Heart left ventricle (tissue), 16 donors: ENCODE results near the gene C2CD4B. TPM values are rescaled to one million over a fixed set of nuclear protein-coding genes. Genes with fewer than 3 reads are reported as not detected.

ENCODE experiments used
- ATAC-seq, 4 donors: fragments of 200-7000 bp; cut with Tn5 transposase; one replicate each; pipeline ENCODE4 v1.9.1; 2020 to 2022; ENCODE audit warnings: moderate library complexity in 4 of 4, mild to moderate bottlenecking in 3 of 4, moderate number of reproducible peaks in 1 of 4
- DNase-seq, 5 donors: peaks; one replicate each; pipeline ENCODE4 v3.0.0-alpha.2; 2020
- H3K27ac ChIP-seq, 12 donors: fragments of 200-600 bp; sonication (generic) in 4 of 12; one replicate each; pipeline versions ENCODE4 v1.5.0 to v1.8.0; 2016 to 2022; ENCODE audit warnings: mild to moderate bottlenecking in 2 of 12
- H3K27me3 ChIP-seq, 9 donors: fragments of 200-600 bp; sonication (generic) in 2 of 9; one replicate each; pipeline versions ENCODE4 v1.5.1 to v1.8.0; 2016 to 2022; ENCODE audit warnings: mild to moderate bottlenecking in 3 of 9
- H3K36me3 ChIP-seq, 9 donors: fragments of 200-600 bp; sonication (generic) in 2 of 9; one replicate each; pipeline versions ENCODE4 v1.5.0 to v1.8.0; 2018 to 2022; ENCODE audit warnings: mild to moderate bottlenecking in 2 of 9
- H3K4me1 ChIP-seq, 12 donors: fragments of 200-600 bp; sonication (generic) in 4 of 12; one replicate each; pipeline versions ENCODE4 v1.5.0 to v1.8.0; 2016 to 2022; ENCODE audit warnings: mild to moderate bottlenecking in 3 of 12
- H3K4me3 ChIP-seq, 12 donors: fragments of 200-600 bp; sonication (generic) in 4 of 12; one replicate each; pipeline versions ENCODE4 v1.5.0 to v1.8.0; 2017 to 2022; ENCODE audit warnings: mild to moderate bottlenecking in 9 of 12, moderate library complexity in 4 of 12
- H3K9me3 ChIP-seq, 12 donors: fragments of 200-600 bp; sonication (generic) in 4 of 12; one replicate each; pipeline versions ENCODE4 v1.5.0 to v1.8.0; 2016 to 2022; ENCODE audit warnings: mild to moderate bottlenecking in 1 of 12
- CTCF ChIP-seq, 12 donors: fragments of 200-600 bp; sonication (generic) in 4 of 12; IDR thresholded peaks; one replicate each; pipeline versions ENCODE4 v1.5.0 to v1.8.0; 2018 to 2022; ENCODE audit warnings: antibody characterized with exemption in 12 of 12, mild to moderate bottlenecking in 5 of 12
- POLR2A ChIP-seq, 2 donors: fragments of 450-650 bp; IDR thresholded peaks; one replicate each; pipeline ENCODE4 v1.6.1; 2017; ENCODE audit warnings: antibody characterized with exemption in 2 of 2, mild to moderate bottlenecking in 2 of 2, moderate library complexity in 2 of 2
- WGBS, 4 donors: extraction: QIAGEN DNeasy Blood & Tissue Kit in 2 of 4; methylation state at CpG; one replicate each; pipeline versions ENCODE4 v1.1.5 to v1.1.7; 2013 to 2018; 5-methylcytosine and 5-hydroxymethylcytosine counted together
- intact Hi-C, 10 donors: fragments of 100-400 bp; cut with DNase I; formaldehyde crosslinking; loops; one replicate each; pipeline versions ENCODE4 v1.11.1 to v1.14.2; 2022
- polyA plus RNA-seq, 2 donors: library from polyadenylated mRNA; stranded (reverse); fragments of 200-250 nt; gene quantifications; one replicate each; pipeline ENCODE4 v1.2.3, GENCODE V29; 2013
- total RNA-seq, 9 donors: library from RNA; depleted of rRNA in 2 of 9; stranded (reverse); fragments of >200 nt in 2 of 9; fragmentation: NEBNext Ultra II Directional in 3 of 9; extraction: Animal tissue kit (Norgen Biotek cat#: 25700) in 3 of 9; gene quantifications; one replicate each; pipeline versions ENCODE4 v1.1.0 to v1.2.4, GENCODE V29; 2016 to 2023
- donor health status: ischemic (EF 13 %, LVEDD 7.1; RV severe dilation, severe dysfunction).
- donor health status: healthy with polysubstance abuse.
- donor health status: DM: no; HTN: yes; CAD: no.
- donor health status: DM: no; HTN: no; CAD: no.
- donor health status: ischemic (EF 25% LVEDD 6.9; RV normal size, moderate dysfunction).
- donor health status: ischemic (EF 25% LVEDD 5.7; RV mildly dilated, moderate dysfunction).
- donor health status: healthy.
- donor health status: DM: yes; HTN: yes; CAD: no.
- donor health status: ischemic (EF 35%, LVEDD 5.7; RV mildly dilated, moderate dysfunction).
- donor health status: nonischemic (EF 11% LVEDD 7.7; RV severe dilation, severe dysfunction).
- donor health status: DM: yes; HTN: yes; CAD: no.
- donor health status: PGD.
- donor health status: ischemic (EF 29% LVEDD 5.4; RV normal size, mild dysfunction).
- donor health status: nonischemic (EF 23%, LVEDD 6.1; RV moderate dilation, normal function).

C2CD4B gene
- total and polyA plus RNA-seq, 11 donors: 0.65 to 8.4 (median 2.0) TPM

GRCh38 chr15:62190274-62190673 lies 25.2 kb upstream of the C2CD4B start:
- no peak for DNase-seq
- Histone ChIP-seq H3K36me3 (no peaks in the 10 kb centered on the region), H3K9me3 (no peaks in the 10 kb centered on the region), H3K4me3 (no peak overlapping the region), H3K27ac (no peak overlapping the region), H3K27me3 (peaks cover 0 to 5% (median 0%) of the 10 kb centered on the region in 9 donors), H3K4me1 (peaks cover 0 to 9% (median 0%) of the 10 kb centered on the region in 12 donors)
- WGBS, 4 donors: 62 to 75% (median 64%) methylated on average over 2 of the region's 2 CpGs
- TF ChIP-seq POLR2A (IDR thresholded peaks at IDR 0.05) (no peak), CTCF (IDR thresholded peaks at IDR 0.05) (no peak)
- intact Hi-C loops: no loop called here
- ATAC-seq: no peak

GRCh38 chr15:62188744-62189143 lies 23.7 kb upstream of the C2CD4B start:
- Histone ChIP-seq H3K36me3 (no peaks in the 10 kb centered on the region), H3K9me3 (no peaks in the 10 kb centered on the region), H3K27ac (no peak overlapping the region), H3K4me3 (no peak overlapping the region), H3K4me1 (peaks cover 0 to 9% (median 0%) of the 10 kb centered on the region in 12 donors), H3K27me3 (peaks cover 0 to 5% (median 0%) of the 10 kb centered on the region in 9 donors)
- DNase-seq (no peak), ATAC-seq (no peak)
- TF ChIP-seq POLR2A (IDR thresholded peaks at IDR 0.05): no peak
- TF ChIP-seq CTCF (IDR thresholded peaks at IDR 0.05): no peak
- intact Hi-C loops: no loop called here
- WGBS, 4 donors: 90 to 93% (median 92%) methylated on average over 5 of the region's 5 CpGs

- H3K27me3 ChIP-seq: peaks cover 0 to 5% (median 0%) of the 10 kb centered on the region in 9 donors
- TF ChIP-seq POLR2A (IDR thresholded peaks at IDR 0.05) (no peak), CTCF (IDR thresholded peaks at IDR 0.05) (no peak)
- DNase-seq: no peak
- no peak overlapping the region for H3K4me3 ChIP-seq
- no peak for ATAC-seq
- intact Hi-C loops: no loop called here
- no peaks in the 10 kb centered on the region for H3K36me3 ChIP-seq
- H3K4me1 ChIP-seq: peaks cover 0 to 9% (median 0%) of the 10 kb centered on the region in 12 donors
- no peaks in the 10 kb centered on the region for H3K9me3 ChIP-seq
- WGBS, 4 donors: 76 to 86% (median 79%) methylated on average over 1 of the region's 1 CpG
- H3K27ac ChIP-seq: peak overlapping the region in 1 of 12 donors; percentile 19
Observed at GRCh38 chr15:62187910-62188309, 22.8 kb upstream of the C2CD4B start.

DNA sequence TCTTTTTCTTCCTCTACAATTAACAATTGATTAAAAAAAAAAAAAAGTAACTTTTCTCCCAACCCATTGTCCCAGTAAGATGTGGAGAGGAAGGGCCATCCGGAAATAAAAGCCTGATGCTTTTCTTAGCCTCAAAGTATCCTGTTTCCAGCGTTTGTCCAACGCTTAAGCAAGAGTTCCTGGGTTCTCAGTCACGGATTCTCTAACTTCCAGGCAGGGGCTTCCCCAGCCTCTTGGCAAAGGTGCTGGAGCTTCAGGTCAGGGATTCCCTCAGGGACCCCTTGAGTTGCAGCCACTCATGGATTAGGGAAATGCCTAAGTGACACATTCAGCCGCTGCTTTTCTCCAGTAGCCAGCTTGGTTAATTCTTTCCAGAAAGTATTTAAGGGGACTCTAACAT lies 22.3 kb upstream of the C2CD4B start:
- DNase-seq (peak in 1 of 5 donors; percentile 13), ATAC-seq (peak in 1 of 4 donors; percentile 62)
- 53 to 69% (median 61%) methylated on average over 5 of the region's 5 CpGs for WGBS, 4 donors
- Histone ChIP-seq H3K36me3 (no peaks in the 10 kb centered on the region), H3K4me1 (peaks cover 0 to 9% (median 0%) of the 10 kb centered on the region in 12 donors), H3K27me3 (peaks cover 0 to 5% (median 0%) of the 10 kb centered on the region in 9 donors), H3K9me3 (no peaks in the 10 kb centered on the region), H3K27ac (peak overlapping the region in 1 of 12 donors; percentile 46), H3K4me3 (no peak overlapping the region)
- intact Hi-C loops: no loop called here
- no peak for TF ChIP-seq POLR2A (IDR thresholded peaks at IDR 0.05)
- no peak for TF ChIP-seq CTCF (IDR thresholded peaks at IDR 0.05)
